ENCODE results near the gene ZP2.

ZP2 gene

DNA sequence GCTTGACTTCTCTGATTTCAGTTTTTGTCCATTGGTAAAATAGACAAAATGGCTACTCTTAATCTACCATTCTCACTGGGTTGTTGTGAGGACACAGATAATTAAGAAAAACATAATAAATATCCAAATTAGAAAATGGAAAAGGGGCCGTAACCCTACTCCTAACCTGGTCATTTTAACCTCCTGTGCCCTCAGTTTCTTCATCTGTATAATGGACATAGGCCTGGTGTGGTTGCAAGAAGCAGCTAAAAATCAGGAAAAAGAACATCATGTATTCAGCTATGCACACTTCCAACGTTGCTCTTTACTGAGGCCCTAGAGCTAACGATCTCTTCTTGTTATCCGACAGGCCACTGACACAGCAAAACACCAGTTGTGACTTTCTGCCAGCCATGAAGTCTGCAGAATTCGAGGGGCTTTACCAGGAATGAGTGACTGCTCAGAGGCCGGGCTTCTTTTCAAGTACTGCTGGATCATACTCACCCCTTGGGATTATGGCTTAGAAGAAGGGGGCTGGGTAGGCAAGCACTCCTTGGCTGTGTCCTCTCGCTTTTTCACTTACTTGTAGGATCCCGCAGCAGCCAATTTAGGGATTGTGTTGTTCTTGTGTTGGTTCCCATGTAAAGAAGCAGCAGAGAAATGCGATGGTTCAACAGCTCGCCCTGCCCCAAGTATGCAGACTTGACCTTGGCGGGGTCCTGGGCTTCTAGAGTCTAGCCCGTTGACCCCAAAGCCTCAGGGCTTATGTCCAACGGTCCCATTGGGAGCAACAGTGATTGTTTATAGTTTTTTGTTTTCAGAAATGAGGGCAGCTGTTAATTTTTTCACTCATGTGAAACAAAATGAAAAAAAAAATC, 32.0 kb downstream of the ZP2 start:
- Histone ChIP-seq H3K9me3 (ENCODE audit: control insufficient read depth, insufficient read depth, low read depth, low read length) (no peaks in the 10 kb centered on the region), H3K4me3 (ENCODE audit: low read depth, low read length) (no peak overlapping the region), H3K27ac (ENCODE audit: extremely low read depth, low read depth, low read length) (no peak overlapping the region), H3K36me3 (ENCODE audit: control insufficient read depth in 2 of 2, insufficient read depth in 1 of 2, low read length in 2 of 2) (peaks cover 3 to 35% of the 10 kb centered on the region in 2 experiments; a peak in 2 of 3 replicates), H3K4me1 (ENCODE audit: control insufficient read depth, insufficient read depth, low read length) (no peaks in the 10 kb centered on the region)
- TF ChIP-seq ZNF548 (tag by site-specific recombination; IDR thresholded peaks at IDR 0.05) (no peak), WT1 (tag by site-specific recombination; IDR thresholded peaks at IDR 0.05) (no peak), ZNF311 (tag by site-specific recombination; IDR thresholded peaks at IDR 0.05; ENCODE audit: borderline replicate concordance) (no peak)
- POLR2A ChIA-PET: no interaction called here
- CTCF ChIA-PET: interaction anchor here (1.1 kb wide), 1 partner anchor 9 kb away, joined by 3 read pairs; no protein-coding TSS in a partner anchor

DNA sequence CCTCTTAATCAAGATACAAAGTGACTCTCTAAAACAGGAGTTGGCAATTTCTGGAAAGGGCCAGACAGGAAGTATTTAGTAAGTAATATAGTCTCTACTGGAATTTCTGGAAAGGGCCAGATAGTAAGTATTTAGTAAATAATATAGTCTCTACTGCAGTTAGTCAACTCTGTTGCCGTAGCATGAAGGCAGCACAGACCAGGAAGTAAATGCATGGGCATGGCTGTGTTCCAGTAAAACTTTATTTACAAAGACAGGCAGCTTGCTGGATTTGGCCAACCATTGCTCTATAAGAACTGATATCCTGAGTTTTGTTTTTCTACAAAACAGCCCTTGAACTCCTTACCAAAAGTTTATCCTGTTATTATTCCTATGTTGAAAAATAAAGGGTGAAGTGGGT, 36.0 kb downstream of the ZP2 start:
- Histone ChIP-seq H3K27ac (ENCODE audit: extremely low read depth, low read depth, low read length) (no peak overlapping the region), H3K9me3 (ENCODE audit: control insufficient read depth, insufficient read depth, low read depth, low read length) (no peaks in the 10 kb centered on the region), H3K4me1 (ENCODE audit: control insufficient read depth, insufficient read depth, low read length) (no peaks in the 10 kb centered on the region), H3K4me3 (ENCODE audit: low read depth, low read length) (no peak overlapping the region), H3K36me3 (ENCODE audit: control insufficient read depth in 2 of 2, insufficient read depth in 1 of 2, low read length in 2 of 2) (peaks cover 3 to 35% of the 10 kb centered on the region in 2 experiments; a peak in 2 of 3 replicates)
- ChIA-PET POLR2A (no interaction called here), CTCF (interaction anchor here (0.6 to 1.9 kb wide), 2 partner anchors 13 to 22 kb away, joined by 5 to 6 read pairs; no protein-coding TSS in a partner anchor)
- TF ChIP-seq ZNF394 (tag by site-specific recombination; IDR thresholded peaks at IDR 0.05; ENCODE audit: borderline replicate concordance): no peak
- TF ChIP-seq, protein P1, sequence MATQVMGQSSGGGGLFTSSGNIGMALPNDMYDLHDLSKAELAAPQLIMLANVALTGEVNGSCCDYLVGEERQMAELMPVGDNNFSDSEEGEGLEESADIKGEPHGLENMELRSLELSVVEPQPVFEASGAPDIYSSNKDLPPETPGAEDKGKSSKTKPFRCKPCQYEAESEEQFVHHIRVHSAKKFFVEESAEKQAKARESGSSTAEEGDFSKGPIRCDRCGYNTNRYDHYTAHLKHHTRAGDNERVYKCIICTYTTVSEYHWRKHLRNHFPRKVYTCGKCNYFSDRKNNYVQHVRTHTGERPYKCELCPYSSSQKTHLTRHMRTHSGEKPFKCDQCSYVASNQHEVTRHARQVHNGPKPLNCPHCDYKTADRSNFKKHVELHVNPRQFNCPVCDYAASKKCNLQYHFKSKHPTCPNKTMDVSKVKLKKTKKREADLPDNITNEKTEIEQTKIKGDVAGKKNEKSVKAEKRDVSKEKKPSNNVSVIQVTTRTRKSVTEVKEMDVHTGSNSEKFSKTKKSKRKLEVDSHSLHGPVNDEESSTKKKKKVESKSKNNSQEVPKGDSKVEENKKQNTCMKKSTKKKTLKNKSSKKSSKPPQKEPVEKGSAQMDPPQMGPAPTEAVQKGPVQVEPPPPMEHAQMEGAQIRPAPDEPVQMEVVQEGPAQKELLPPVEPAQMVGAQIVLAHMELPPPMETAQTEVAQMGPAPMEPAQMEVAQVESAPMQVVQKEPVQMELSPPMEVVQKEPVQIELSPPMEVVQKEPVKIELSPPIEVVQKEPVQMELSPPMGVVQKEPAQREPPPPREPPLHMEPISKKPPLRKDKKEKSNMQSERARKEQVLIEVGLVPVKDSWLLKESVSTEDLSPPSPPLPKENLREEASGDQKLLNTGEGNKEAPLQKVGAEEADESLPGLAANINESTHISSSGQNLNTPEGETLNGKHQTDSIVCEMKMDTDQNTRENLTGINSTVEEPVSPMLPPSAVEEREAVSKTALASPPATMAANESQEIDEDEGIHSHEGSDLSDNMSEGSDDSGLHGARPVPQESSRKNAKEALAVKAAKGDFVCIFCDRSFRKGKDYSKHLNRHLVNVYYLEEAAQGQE (tag by site-specific recombination; IDR thresholded peaks at IDR 0.05): no peak
- no peak for TF ChIP-seq ZNF133 (tag by site-specific recombination; IDR thresholded peaks at IDR 0.05)
- no peak for TF ChIP-seq ZNF529 (tag by site-specific recombination; IDR thresholded peaks at IDR 0.05; ENCODE audit: insufficient replicate concordance)
- TF ChIP-seq REPIN1 (tag by site-specific recombination; IDR thresholded peaks at IDR 0.05; ENCODE audit: low read depth): no peak
- no peak for TF ChIP-seq ZNF610 (tag by site-specific recombination; IDR thresholded peaks at IDR 0.05; ENCODE audit: borderline replicate concordance)
- TF ChIP-seq, protein P2, sequence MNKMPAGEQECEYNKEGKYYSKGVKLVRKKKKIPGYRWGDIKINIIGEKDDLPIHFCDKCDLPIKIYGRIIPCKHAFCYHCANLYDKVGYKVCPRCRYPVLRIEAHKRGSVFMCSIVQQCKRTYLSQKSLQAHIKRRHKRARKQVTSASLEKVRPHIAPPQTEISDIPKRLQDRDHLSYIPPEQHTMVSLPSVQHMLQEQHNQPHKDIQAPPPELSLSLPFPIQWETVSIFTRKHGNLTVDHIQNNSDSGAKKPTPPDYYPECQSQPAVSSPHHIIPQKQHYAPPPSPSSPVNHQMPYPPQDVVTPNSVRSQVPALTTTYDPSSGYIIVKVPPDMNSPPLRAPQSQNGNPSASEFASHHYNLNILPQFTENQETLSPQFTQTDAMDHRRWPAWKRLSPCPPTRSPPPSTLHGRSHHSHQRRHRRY (tag by site-specific recombination; IDR thresholded peaks at IDR 0.05): no peak
- no peak for TF ChIP-seq SCRT2 (tag by site-specific recombination; IDR thresholded peaks at IDR 0.05)
- TF ChIP-seq ZNF354C (tag by site-specific recombination; IDR thresholded peaks at IDR 0.05; ENCODE audit: borderline replicate concordance, low read depth): no peak
- no peak for TF ChIP-seq ZBTB8A (tag by site-specific recombination; IDR thresholded peaks at IDR 0.05)
- TF ChIP-seq ZNF600 (tag by site-specific recombination; IDR thresholded peaks at IDR 0.05): no peak
- TF ChIP-seq, protein P3, sequence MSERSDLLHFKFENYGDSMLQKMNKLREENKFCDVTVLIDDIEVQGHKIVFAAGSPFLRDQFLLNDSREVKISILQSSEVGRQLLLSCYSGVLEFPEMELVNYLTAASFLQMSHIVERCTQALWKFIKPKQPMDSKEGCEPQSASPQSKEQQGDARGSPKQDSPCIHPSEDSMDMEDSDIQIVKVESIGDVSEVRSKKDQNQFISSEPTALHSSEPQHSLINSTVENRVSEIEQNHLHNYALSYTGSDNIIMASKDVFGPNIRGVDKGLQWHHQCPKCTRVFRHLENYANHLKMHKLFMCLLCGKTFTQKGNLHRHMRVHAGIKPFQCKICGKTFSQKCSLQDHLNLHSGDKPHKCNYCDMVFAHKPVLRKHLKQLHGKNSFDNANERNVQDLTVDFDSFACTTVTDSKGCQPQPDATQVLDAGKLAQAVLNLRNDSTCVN (tag by site-specific recombination; optimal IDR thresholded peaks at IDR 0.05): no peak
- TF ChIP-seq, protein P4, sequence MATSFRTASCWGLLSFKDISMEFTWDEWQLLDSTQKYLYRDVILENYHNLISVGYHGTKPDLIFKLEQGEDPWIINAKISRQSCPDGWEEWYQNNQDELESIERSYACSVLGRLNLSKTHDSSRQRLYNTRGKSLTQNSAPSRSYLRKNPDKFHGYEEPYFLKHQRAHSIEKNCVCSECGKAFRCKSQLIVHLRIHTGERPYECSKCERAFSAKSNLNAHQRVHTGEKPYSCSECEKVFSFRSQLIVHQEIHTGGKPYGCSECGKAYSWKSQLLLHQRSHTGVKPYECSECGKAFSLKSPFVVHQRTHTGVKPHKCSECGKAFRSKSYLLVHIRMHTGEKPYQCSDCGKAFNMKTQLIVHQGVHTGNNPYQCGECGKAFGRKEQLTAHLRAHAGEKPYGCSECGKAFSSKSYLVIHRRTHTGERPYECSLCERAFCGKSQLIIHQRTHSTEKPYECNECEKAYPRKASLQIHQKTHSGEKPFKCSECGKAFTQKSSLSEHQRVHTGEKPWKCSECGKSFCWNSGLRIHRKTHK (tag by site-specific recombination; IDR thresholded peaks at IDR 0.05): no peak
- TF ChIP-seq ZNF596 (tag by site-specific recombination; IDR thresholded peaks at IDR 0.05): no peak
- TF ChIP-seq ZNF510 (tag by site-specific recombination; IDR thresholded peaks at IDR 0.05; ENCODE audit: insufficient replicate concordance): no peak
- TF ChIP-seq, protein P5, sequence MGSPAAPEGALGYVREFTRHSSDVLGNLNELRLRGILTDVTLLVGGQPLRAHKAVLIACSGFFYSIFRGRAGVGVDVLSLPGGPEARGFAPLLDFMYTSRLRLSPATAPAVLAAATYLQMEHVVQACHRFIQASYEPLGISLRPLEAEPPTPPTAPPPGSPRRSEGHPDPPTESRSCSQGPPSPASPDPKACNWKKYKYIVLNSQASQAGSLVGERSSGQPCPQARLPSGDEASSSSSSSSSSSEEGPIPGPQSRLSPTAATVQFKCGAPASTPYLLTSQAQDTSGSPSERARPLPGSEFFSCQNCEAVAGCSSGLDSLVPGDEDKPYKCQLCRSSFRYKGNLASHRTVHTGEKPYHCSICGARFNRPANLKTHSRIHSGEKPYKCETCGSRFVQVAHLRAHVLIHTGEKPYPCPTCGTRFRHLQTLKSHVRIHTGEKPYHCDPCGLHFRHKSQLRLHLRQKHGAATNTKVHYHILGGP (tag by site-specific recombination; IDR thresholded peaks at IDR 0.05): no peak
- TF ChIP-seq ZNF140 (tag by site-specific recombination; IDR thresholded peaks at IDR 0.05): no peak
- TF ChIP-seq ZBTB21 (tag by site-specific recombination; IDR thresholded peaks at IDR 0.05): no peak

All from HEK293 (cell line).